Chondrocyte (in vitro differentiated cells): ENCODE results near the gene CCDC190. TPM values are rescaled to one million over a fixed set of nuclear protein-coding genes. Genes with fewer than 3 reads are reported as not detected.

ENCODE experiments used
- DNase-seq: peaks from one replicate; pipeline ENCODE4 v3.0.0; 2021; ENCODE audit warnings: mixed read lengths, low spot score
- H3K27ac Mint-ChIP-seq: one replicate; pipeline ENCODE4 v1.8.0; 2021; ENCODE audit warnings: mild to moderate bottlenecking, moderate library complexity, mixed read lengths; ENCODE audit not compliant: unreplicated experiment
- H3K27me3 Mint-ChIP-seq: 2 replicates; pipeline ENCODE4 v1.8.0; 2021; ENCODE audit warnings: low read depth, mixed read lengths
- H3K36me3 Mint-ChIP-seq: 2 replicates; pipeline ENCODE4 v1.8.0; 2021; ENCODE audit warnings: low read depth, mixed read lengths
- H3K4me1 Mint-ChIP-seq: 2 replicates; pipeline ENCODE4 v1.8.0; 2021; ENCODE audit warnings: low read depth, mild to moderate bottlenecking, mixed read lengths
- H3K4me3 Mint-ChIP-seq: one replicate; pipeline ENCODE4 v1.8.0; 2021; ENCODE audit warnings: mild to moderate bottlenecking, moderate library complexity, mixed read lengths; ENCODE audit not compliant: unreplicated experiment
- H3K9me3 Mint-ChIP-seq: 2 replicates; pipeline ENCODE4 v1.8.0; 2021; ENCODE audit warnings: low read depth, mixed read lengths
- CTCF ChIP-seq: fragments of 200-600 bp; sonication (generic); IDR thresholded peaks from 2 replicates; pipeline ENCODE4 v1.5.0; 2021; ENCODE audit warnings: antibody characterized with exemption, mild to moderate bottlenecking, moderate library complexity
- total RNA-seq: library from RNA; stranded (reverse); gene quantifications from 3 replicates; pipeline ENCODE4 v1.2.1, GENCODE V29; 2021

CCDC190 gene
- total RNA-seq, 1 donor from 2014 or later: 1.5 TPM

DNA sequence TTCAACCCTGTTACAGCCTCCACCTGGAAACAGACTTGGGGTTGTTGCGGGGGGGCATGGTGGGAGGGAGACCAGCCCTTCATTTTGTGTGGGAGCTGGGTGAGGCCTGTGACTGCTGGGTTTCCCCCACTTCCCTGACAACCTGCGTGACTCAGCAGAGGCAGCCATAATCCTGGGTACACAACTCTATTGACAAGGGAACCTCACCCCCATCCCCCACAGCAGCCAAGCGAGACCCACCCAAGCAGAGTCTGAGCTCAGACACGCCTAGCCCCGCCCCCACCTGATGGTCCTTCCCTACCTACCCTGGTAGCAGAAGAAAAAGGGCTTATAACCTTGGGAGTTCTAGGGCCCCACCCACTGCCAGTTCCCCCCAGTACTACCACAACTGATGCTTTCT is 8.0 kb upstream of the CCDC190 start:
- Mint-ChIP-seq H3K27me3 (no peaks in the 10 kb centered on the region), H3K36me3 (peaks cover 22% of the 10 kb centered on the region), H3K4me1 (peaks cover 12% of the 10 kb centered on the region), H3K9me3 (peaks cover 33% of the 10 kb centered on the region), H3K4me3 (no peak overlapping the region), H3K27ac (no peak overlapping the region)
- no peak for DNase-seq
- TF ChIP-seq CTCF: no peak

GRCh38 chr1:162861625-162862024 is 650 bp upstream of the CCDC190 start:
- peaks cover 58% of the 10 kb centered on the region for H3K4me1 Mint-ChIP-seq
- no peaks in the 10 kb centered on the region for H3K36me3 Mint-ChIP-seq
- no peak for TF ChIP-seq CTCF
- H3K27me3 Mint-ChIP-seq: no peaks in the 10 kb centered on the region
- H3K4me3 Mint-ChIP-seq: peak overlapping the region; percentile 33
- no peaks in the 10 kb centered on the region for H3K9me3 Mint-ChIP-seq
- peak overlapping the region; percentile 94 for H3K27ac Mint-ChIP-seq
- DNase-seq: no peak

GRCh38 chr1:162859191-162859590 is 1.8 kb downstream of the CCDC190 start:
- DNase-seq: no peak
- H3K27ac Mint-ChIP-seq: peak overlapping the region; percentile 46

GRCh38 chr1:162857850-162858249 is 3.1 kb downstream of the CCDC190 start:
- H3K27me3 Mint-ChIP-seq: no peaks in the 10 kb centered on the region
- DNase-seq: no peak
- peaks cover 86% of the 10 kb centered on the region for H3K4me1 Mint-ChIP-seq
- H3K36me3 Mint-ChIP-seq: no peaks in the 10 kb centered on the region
- no peak overlapping the region for H3K27ac Mint-ChIP-seq
- H3K4me3 Mint-ChIP-seq: no peak overlapping the region
- no peak for TF ChIP-seq CTCF
- no peaks in the 10 kb centered on the region for H3K9me3 Mint-ChIP-seq

More at GRCh38 chr1:162859191-162859590, 1.8 kb downstream of the CCDC190 start:
- no peak for TF ChIP-seq CTCF
- Mint-ChIP-seq H3K27me3 (no peaks in the 10 kb centered on the region), H3K36me3 (no peaks in the 10 kb centered on the region), H3K4me3 (no peak overlapping the region), H3K4me1 (peaks cover 82% of the 10 kb centered on the region), H3K9me3 (no peaks in the 10 kb centered on the region)

GRCh38 chr1:162856260-162856659 is 4.7 kb downstream of the CCDC190 start:
- peak overlapping the region; percentile 91 for H3K27ac Mint-ChIP-seq
- H3K36me3 Mint-ChIP-seq: no peaks in the 10 kb centered on the region

More at GRCh38 chr1:162856260-162856659, 4.7 kb downstream of the CCDC190 start:
- Mint-ChIP-seq H3K27me3 (no peaks in the 10 kb centered on the region), H3K4me1 (peaks cover 73% of the 10 kb centered on the region), H3K9me3 (no peaks in the 10 kb centered on the region), H3K4me3 (no peak overlapping the region)
- peak; percentile 4 for TF ChIP-seq CTCF
- DNase-seq: no peak
